Right atrium auricular region (tissue), 2 donors: ENCODE results near the gene U2AF1L4. TPM values are rescaled to one million over a fixed set of nuclear protein-coding genes. Genes with fewer than 3 reads are reported as not detected.

Experiments used
- DNase-seq: peaks from one replicate; pipeline ENCODE4 v3.0.0-alpha.2; 2019; ENCODE audit warnings: low spot score
- H3K27ac ChIP-seq, 2 donors: fragments of 200-600 bp; sonication (generic); 1 replicate in 1 of 2; 2 replicates in 1 of 2; pipeline ENCODE4 v1.5.1; 2016 to 2019
- H3K27me3 ChIP-seq, 2 donors: fragments of 200-600 bp; sonication (generic); one replicate each; pipeline versions ENCODE4 v1.5.1 to v1.6.0; 2017 to 2019
- H3K36me3 ChIP-seq: fragments of 200-600 bp; sonication (generic); one replicate; pipeline ENCODE4 v1.5.1; 2016
- H3K4me1 ChIP-seq, 2 donors: fragments of 200-600 bp; sonication (generic); one replicate each; pipeline versions ENCODE4 v1.5.1 to v1.6.0; 2017 to 2019
- H3K4me3 ChIP-seq, 2 donors: fragments of 200-600 bp; sonication (generic); 1 replicate in 1 of 2; 2 replicates in 1 of 2; pipeline ENCODE4 v1.5.1; 2017 to 2019; ENCODE audit warnings: mild to moderate bottlenecking in 1 of 2, moderate library complexity in 1 of 2
- H3K9me3 ChIP-seq, 2 donors: fragments of 200-600 bp; sonication (generic); one replicate each; pipeline ENCODE4 v1.5.1; 2019
- total RNA-seq, 2 donors: library from RNA; depleted of rRNA; stranded (reverse); fragments of >200 nt; gene quantifications; one replicate each; pipeline ENCODE4 v1.1.0, GENCODE V29; 2016
- TF ChIP-seq, protein P1 (sequence below), 2 donors: fragments of 200-600 bp; sonication (generic); IDR thresholded peaks; one replicate each; pipeline ENCODE4 v1.5.1; 2019; ENCODE audit warnings: antibody characterized with exemption in 2 of 2

Gene U2AF1L4
- total RNA-seq, 2 donors from 2014 or later, result 19.9 to 33.1 TPM

DNA sequence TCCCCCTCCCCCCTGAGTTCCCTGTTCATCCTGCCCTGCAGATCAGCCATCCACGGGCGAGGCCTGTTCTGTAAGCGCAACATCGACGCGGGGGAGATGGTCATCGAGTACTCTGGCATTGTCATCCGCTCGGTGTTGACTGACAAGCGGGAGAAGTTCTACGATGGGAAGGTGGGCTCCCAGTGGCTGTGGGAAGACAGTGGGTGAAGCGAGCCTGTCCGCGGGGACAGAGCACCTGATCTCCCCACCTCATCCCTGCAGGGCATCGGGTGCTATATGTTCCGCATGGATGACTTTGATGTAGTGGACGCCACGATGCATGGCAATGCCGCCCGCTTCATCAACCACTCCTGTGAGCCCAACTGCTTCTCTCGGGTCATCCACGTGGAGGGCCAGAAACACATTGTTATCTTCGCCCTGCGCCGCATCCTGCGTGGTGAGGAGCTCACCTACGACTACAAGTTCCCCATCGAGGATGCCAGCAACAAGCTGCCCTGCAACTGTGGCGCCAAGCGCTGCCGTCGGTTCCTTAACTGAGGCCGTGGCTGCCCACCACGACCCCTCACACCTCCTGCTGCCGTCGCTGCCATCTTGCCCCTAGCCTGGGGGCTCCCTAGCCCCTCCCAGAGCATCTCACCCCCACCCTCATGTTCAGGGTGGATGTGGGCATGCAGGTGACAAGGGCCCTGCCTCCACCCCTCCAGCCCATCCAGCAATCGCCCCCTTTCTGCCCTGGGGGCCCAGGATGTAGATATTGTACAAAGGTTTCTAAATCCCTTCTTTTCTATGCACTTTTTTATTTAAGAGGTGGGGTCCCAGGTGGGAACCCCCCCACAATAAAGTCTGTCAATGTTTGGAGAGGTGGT lies 7.0 kb downstream of the U2AF1L4 start:
- TF ChIP-seq, protein P1, sequence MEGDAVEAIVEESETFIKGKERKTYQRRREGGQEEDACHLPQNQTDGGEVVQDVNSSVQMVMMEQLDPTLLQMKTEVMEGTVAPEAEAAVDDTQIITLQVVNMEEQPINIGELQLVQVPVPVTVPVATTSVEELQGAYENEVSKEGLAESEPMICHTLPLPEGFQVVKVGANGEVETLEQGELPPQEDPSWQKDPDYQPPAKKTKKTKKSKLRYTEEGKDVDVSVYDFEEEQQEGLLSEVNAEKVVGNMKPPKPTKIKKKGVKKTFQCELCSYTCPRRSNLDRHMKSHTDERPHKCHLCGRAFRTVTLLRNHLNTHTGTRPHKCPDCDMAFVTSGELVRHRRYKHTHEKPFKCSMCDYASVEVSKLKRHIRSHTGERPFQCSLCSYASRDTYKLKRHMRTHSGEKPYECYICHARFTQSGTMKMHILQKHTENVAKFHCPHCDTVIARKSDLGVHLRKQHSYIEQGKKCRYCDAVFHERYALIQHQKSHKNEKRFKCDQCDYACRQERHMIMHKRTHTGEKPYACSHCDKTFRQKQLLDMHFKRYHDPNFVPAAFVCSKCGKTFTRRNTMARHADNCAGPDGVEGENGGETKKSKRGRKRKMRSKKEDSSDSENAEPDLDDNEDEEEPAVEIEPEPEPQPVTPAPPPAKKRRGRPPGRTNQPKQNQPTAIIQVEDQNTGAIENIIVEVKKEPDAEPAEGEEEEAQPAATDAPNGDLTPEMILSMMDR (IDR thresholded peaks at IDR 0.05), result no peak
- H3K27ac ChIP-seq, result no peak overlapping the region

DNA sequence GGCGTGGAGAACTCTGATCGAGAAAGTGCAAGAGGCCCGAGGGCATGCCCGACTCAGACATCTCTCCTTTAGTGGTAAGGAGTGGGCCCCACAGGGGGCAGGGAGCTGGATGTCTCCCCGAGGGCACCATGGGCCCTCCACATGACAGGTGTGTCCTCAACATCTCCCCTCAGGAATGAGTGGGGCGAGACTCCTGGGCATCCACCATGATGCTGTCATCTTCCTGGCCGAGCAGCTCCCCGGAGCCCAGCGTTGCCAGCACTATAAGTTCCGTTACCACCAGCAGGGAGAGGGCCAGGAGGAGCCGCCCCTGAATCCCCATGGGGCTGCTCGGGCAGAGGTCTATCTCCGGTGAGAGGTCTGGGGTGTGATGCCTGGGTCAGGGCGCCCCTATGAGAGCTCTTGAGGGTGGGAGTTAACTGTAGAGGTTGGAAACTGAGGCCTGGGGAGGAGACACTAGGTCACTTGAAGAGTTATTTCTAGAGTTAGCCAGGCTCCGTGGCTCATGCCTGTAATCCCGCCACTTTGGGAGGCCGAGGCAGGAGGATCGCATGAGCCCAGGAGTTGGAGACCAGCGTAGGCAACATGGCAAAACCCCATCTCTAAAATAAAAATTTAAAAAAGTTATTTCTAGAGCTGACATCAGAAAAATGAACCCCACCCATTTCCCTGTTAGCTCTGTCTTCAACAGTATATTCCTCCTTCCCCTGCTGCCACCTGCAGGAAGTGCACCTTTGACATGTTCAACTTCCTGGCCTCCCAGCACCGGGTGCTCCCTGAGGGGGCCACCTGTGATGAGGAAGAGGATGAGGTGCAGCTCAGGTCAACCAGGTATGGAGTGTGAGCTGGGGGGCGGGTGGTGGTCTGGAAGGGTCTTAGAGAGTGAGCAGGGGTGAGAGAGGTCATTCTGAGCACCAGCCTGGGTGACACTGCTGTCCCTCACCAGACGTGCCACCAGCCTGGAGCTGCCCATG lies 8.0 kb downstream of the U2AF1L4 start:
- Histone ChIP-seq H3K27me3 (no peaks in the 10 kb centered on the region), H3K4me3 (no peak overlapping the region), H3K9me3 (no peaks in the 10 kb centered on the region), H3K4me1 (peaks cover 0 to 18% of the 10 kb centered on the region in 2 donors), H3K27ac (no peak overlapping the region), H3K36me3 (peaks cover 47% of the 10 kb centered on the region)
- TF ChIP-seq, protein P1 (IDR thresholded peaks at IDR 0.05), result no peak
- DNase-seq, result no peak

More for the DNA sequence above, 7.0 kb downstream of the U2AF1L4 start:
- Histone ChIP-seq H3K4me3 (no peak overlapping the region), H3K27me3 (no peaks in the 10 kb centered on the region), H3K36me3 (peaks cover 38% of the 10 kb centered on the region), H3K4me1 (peaks cover 0 to 18% of the 10 kb centered on the region in 2 donors), H3K9me3 (no peaks in the 10 kb centered on the region)
- no peak for DNase-seq

DNA sequence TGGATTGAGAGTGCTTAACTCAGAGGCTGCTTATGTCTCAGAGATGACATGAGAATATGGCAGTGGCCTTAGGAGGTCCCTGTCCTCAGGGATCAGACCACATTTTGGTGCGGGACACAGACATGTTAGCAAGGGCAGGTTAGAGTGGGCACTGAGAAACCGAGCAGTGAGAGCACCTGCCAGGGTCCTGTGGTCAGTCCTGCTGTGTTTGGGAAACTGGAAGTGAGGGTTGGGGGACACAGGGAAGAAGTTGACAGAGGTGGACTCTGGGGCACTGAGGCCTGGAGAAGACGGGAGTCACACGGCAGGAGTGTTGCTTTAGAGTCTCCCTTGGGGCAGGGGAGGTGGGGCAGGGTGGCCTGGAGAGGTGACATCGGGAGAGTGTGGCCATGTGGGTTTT lies 10.3 kb downstream of the U2AF1L4 start:
- Histone ChIP-seq H3K4me3 (no peak overlapping the region), H3K4me1 (peaks cover 0 to 6% of the 10 kb centered on the region in 2 donors), H3K27ac (no peak overlapping the region), H3K36me3 (peaks cover 70% of the 10 kb centered on the region), H3K9me3 (no peaks in the 10 kb centered on the region), H3K27me3 (no peaks in the 10 kb centered on the region)
- DNase-seq, result no peak
- TF ChIP-seq, protein P1 (IDR thresholded peaks at IDR 0.05), result no peak

DNA sequence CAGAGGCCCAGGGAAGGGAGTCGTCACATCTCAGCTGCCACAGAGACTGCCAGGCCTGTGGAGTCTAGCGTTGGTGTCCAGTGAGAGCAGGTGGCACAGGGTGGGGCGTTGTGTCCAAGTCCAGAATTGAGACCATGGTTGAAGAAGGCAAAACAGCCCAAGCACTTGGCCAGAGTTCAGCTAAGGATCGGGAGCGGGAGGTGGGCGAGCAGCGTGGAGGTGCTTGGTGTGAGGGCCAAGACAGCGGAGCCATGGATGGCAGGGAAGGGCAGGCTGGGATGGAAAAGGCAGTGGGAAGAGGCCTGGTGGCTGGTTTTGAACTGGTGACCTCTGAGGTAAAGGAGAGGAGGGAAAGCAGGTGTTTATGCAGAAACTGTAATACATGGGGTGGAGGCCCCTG lies 10.9 kb downstream of the U2AF1L4 start:
- peaks cover 76% of the 10 kb centered on the region for H3K36me3 ChIP-seq
- H3K9me3 ChIP-seq, result no peaks in the 10 kb centered on the region
- TF ChIP-seq, protein P1 (IDR thresholded peaks at IDR 0.05), result no peak
- no peak overlapping the region for H3K27ac ChIP-seq
- DNase-seq, result no peak
- peaks cover 0 to under 1% of the 10 kb centered on the region in 2 donors for H3K4me1 ChIP-seq
- no peaks in the 10 kb centered on the region for H3K27me3 ChIP-seq
- H3K4me3 ChIP-seq, result no peak overlapping the region

DNA sequence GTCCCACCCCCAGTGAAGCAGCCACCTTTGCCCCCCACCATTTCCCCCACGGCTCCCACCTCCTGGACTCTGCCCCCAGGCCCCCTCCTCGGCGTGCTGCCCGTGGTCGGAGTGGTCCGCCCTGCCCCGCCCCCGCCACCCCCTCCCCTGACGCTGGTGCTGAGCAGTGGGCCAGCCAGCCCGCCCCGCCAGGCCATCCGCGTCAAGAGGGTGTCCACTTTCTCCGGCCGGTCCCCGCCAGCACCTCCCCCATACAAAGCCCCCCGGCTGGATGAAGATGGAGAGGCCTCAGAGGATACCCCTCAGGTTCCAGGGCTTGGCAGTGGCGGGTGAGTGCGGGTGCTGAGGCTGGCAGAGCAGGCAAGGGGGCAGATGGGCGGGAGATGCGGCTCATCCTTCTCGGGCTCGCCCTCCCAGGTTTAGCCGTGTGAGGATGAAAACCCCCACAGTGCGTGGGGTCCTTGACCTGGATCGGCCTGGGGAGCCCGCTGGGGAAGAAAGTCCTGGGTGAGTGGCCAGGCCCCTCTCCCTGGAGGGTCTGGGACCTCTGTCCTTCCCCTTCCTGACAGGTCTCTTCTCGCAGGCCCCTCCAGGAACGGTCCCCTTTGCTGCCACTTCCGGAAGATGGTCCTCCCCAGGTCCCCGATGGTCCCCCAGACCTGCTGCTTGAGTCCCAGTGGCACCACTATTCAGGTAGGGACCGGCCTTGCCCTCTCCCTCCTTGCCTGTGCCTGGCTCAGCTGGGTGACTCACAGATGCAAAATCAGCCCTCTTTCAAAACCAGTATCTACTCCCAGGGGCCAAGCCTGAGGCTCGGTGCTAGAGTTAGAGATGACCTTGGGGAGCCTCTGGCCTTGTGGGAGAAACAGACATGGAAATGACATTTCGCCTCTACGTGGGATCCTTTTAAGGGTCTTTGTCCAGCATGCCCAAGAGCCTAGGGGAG lies 11.8 kb downstream of the U2AF1L4 start:
- no peak for DNase-seq

More for the DNA sequence above, 11.8 kb downstream of the U2AF1L4 start:
- Histone ChIP-seq H3K4me3 (no peak overlapping the region), H3K36me3 (peaks cover 76% of the 10 kb centered on the region), H3K27me3 (no peaks in the 10 kb centered on the region), H3K9me3 (no peaks in the 10 kb centered on the region), H3K27ac (no peak overlapping the region), H3K4me1 (no peaks in the 10 kb centered on the region)
- TF ChIP-seq, protein P1 (IDR thresholded peaks at IDR 0.05), result no peak
